Left cardiac atrium (tissue), 4 donors: ENCODE data around the gene TXNDC5. TPM values are rescaled to one million over a fixed set of nuclear protein-coding genes. Genes with fewer than 3 reads are reported as not detected.

Experiments used
- ATAC-seq, 2 donors: fragments of 200-7000 bp; cut with Tn5 transposase; one replicate each; pipeline ENCODE4 v1.9.1; 2020; ENCODE audit warnings: mild to moderate bottlenecking in 2 of 2, moderate library complexity in 2 of 2
- DNase-seq: peaks from one replicate; pipeline ENCODE4 v3.0.0-alpha.2; 2020
- intact Hi-C, 2 donors: fragments of 100-400 bp; cut with DNase I; formaldehyde crosslinking; loops; one replicate each; pipeline versions ENCODE4 v1.14.1 to v1.15.1; 2022 to 2023
- total RNA-seq, 2 donors: library from RNA; stranded (reverse); fragmentation: NEBNext Ultra II Directional; extraction: Animal tissue kit (Norgen Biotek cat#: 25700); gene quantifications; one replicate each; pipeline ENCODE4 v1.2.1, GENCODE V29; 2021
- donor health status: DM: no; HTN: yes; CAD: no.
- donor health status: DM: no; HTN: yes; CAD: no; lungs with severe emphysema.
- donor health status: DM: yes; HTN: yes; CAD: no.
- donor health status: Dilated cardiomyopathy.

The TXNDC5 gene
- total RNA-seq, 2 donors from 2014 or later: 65.3 to 80.7 TPM

GRCh38 chr6:7917729-7918128 is 7.1 kb upstream of the TXNDC5 start:
- no peak for ATAC-seq
- no peak for DNase-seq
- intact Hi-C loops: loop anchor here (5.0 to 10.0 kb wide), 2 partner anchors 140 to 193 kb away; partner anchors contain the start of gene BMP6 (in 1 of the 2)

DNA sequence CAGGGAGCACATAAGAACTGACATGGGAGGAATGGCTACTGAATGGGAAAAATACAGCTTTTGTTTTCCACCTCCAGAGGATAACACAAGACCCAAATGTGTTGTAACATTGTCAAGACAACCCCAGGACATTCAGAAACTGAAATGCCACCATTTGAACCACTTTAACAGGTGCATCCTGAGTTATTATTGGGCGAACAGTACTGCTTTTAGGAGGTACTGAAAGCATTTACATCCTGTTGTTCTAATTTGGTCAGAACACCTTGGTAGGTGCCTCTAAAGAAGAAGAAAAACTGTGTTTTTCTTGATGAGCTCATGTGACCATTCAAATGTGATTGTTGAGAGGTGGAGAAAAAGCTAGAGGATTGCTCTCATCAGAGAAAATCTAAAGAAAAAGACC is 6.4 kb upstream of the TXNDC5 start:
- no peak for ATAC-seq
- no peak for DNase-seq
- intact Hi-C loops: loop anchor here (5.0 to 10.0 kb wide), 2 partner anchors 140 to 192 kb away; partner anchors contain the start of gene BMP6 (in 1 of the 2)

- intact Hi-C loops: loop anchor here (5.0 to 10.0 kb wide), 2 partner anchors 142 to 190 kb away; partner anchors contain the start of gene BMP6 (in 1 of the 2)
- peak; percentile 75 for DNase-seq
- peak; percentile 10 to 32 for ATAC-seq
Measured at GRCh38 chr6:7914991-7915789, 4.6 kb upstream of the TXNDC5 start.

- no peak for DNase-seq
- ATAC-seq: no peak
- intact Hi-C loops: loop anchor here in 1 of 2 donors (10.0 kb wide), 1 partner anchor 190 kb away; the partner anchor contains the start of gene BMP6
Measured at GRCh38 chr6:7914311-7914710, 3.7 kb upstream of the TXNDC5 start.

DNA sequence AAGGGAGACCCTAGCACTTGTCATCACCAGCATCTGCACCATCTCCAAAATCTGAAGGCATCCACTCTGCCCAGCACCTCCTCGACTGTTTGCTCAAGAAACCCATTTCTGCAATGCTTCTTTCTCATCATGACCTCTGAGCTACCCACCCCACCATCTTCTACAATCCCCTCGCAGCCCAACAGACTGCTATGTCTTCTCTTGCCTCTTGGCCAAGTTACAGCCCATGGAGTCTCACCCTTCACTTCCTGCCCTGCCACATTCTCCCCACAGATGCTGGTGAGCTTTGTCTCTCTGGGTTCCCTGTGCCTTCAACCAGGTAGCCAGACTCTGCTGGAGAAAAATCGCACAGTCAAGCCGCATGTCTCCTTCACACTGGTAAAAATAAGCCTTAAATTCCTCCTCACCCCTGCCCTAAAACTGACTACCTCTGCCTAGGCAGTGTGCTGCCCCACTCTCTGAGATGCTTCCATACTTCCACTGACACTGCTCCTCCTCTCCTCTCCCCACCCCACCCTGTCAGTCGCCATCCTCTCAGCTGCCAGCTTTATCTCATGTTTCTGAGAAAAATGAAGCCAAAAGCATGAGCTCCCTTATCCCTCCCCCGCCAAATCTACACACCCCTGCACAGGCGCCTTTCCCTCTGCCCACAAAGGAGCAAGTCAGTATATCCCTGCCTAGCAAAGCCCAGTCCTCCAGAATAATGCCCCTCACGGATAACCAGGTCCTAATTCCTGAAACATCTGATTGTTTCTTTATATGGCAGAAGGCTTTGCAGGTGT is 2.3 kb upstream of the TXNDC5 start:
- DNase-seq: no peak
- intact Hi-C loops: loop anchor here in 1 of 2 donors (10.0 kb wide), 1 partner anchor 188 kb away; the partner anchor contains the start of gene BMP6
- no peak for ATAC-seq

DNA sequence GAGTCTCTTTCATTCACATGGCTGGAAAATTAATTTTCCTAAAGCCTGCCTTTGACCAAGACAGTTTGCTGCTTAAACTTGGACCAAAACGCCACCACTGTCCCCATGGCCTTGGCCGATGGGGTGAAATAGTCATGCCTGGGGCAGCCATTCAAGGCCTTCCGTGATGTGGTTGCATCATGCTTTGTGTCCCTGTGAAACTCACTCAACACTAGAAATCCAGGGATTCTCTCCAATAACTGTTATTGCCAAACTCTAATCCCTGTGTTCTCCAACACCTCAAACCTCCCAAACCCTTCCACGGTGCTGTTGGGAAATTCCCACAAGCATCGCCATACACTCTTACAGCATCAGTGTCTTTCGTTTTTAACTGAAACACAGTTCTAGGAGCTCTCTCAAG is 1.4 kb upstream of the TXNDC5 start:
- intact Hi-C loops: loop anchor here in 1 of 2 donors (10.0 kb wide), 1 partner anchor 187 kb away; the partner anchor contains the start of gene BMP6
- no peak for ATAC-seq
- no peak for DNase-seq

DNA sequence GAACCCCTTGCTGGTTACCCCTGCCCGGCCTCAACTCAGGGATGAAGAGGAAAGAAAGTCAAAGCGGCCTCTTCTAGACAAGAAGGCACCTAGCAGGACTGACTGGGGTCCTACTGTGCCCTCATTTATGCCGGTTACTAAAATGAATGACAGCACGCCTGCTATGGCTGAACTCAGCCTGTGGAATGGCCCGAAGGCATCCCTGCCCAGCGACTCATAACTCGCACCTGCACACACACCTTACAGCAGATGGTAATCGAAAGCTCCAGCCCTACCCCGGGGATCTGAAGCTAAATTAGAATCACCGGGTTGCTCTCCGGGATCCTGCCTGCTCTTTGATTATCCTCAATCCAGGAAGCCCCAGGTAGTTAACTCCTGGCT is 747 bp upstream of the TXNDC5 start:
- DNase-seq: no peak
- intact Hi-C loops: loop anchor here (2.0 to 10.0 kb wide), 2 partner anchors 63 to 187 kb away; partner anchors contain the start of gene BMP6 (in 1 of the 2)
- no peak for ATAC-seq

GRCh38 chr6:7910298-7910653 is 312 bp downstream of the TXNDC5 start:
- ATAC-seq (peak; percentile 2 to 9), DNase-seq (no peak)
- intact Hi-C loops: loop anchor here (2.0 to 10.0 kb wide), 2 partner anchors 65 to 185 kb away; partner anchors contain the start of gene BMP6 (in 1 of the 2)

DNA sequence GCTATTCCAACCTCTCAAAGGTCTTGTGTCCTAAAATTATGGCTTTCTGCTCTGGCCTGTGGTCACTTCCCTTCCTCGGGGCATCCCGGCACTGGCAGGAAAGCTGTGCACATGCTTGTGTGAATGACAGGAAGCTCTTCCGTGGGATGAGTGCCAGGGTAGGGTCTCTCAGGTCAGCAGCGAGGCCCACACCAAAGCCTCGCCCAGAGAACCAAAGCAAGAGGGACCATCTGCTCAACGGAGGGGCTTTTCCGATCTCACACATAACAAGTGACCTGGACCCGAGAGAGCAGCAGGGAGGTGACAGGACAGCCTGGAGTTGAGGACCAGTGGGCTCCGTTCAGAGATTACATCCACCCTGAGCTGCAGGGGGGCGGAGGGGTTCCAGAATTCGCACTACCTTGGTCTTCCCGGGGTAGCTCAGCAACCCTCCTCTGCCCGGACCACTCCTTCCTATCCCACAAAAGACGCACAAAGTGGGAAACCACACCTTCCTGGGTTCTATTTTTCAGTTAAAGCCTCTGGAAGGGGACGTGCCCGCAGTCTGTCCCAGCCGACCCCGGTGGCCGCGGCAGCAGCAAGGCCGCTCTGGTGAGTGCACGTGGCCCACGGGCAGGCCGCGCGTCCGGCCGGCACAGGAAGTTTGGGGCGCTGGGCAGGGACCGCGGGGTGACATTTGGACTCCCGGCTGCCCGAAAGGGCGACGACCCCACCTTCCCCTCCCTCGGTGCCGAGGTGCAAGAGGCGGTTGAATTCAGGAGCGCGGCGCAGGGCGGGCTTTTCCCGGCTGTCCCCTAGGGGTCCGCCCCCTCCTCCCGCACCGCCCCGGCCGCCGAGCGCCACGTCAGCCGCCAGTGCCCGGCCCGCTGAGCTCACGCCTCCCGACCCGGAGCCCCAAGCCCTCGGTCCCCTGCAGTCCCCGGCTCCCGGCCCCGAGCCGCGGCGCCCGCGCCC is 988 bp downstream of the TXNDC5 start:
- DNase-seq (peak; percentile 70), ATAC-seq (peak; percentile 71 to 81)
- intact Hi-C loops: loop anchor here (2.0 to 10.0 kb wide), 3 partner anchors 65 to 185 kb away; partner anchors contain the start of gene BMP6 (in 2 of the 2)

DNA sequence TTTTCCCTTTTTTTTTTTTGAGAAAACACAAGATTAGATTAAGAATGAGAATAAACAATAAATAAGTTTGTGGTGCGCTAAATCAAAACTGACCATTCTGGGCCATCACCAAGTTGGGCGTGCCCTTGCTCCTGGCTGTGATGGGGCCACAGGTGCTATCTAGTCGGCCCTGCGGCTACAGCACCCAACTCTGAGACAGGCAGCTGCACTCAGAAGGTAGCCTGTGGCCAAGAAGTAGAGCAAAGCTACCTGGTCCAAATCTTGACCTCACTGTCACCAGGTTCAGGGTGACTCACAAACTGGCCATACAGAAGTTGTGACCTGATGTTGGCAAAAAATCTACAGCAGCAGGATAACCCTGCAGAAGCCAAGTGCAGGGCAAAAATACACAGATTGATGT is 3.4 kb downstream of the TXNDC5 start:
- no peak for DNase-seq
- no peak for ATAC-seq
- intact Hi-C loops: loop anchor here in 1 of 2 donors (5.0 to 10.0 kb wide), 2 partner anchors 100 to 182 kb away; partner anchors contain the start of gene BMP6

DNA sequence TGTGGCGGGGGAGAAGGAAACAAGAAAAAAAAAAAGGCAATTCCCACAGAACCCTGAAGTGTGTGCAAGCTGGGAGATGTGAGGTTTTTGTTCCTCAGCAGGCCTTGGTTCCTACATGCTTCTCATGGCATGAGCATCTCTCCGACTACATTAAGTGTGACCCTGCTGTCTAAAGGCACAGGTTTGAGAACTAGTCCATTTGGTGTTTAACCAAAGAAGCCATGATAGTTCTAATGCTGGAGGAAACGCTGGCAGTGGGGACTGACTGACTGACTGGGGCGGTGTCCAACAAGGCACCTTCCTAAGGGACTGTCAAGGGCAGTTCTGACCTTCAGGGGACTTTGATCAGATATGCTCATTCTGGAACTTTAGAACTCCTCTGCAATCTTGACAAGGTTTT is 3.8 kb downstream of the TXNDC5 start:
- intact Hi-C loops: loop anchor here in 1 of 2 donors (5.0 to 10.0 kb wide), 2 partner anchors 101 to 182 kb away; partner anchors contain the start of gene BMP6
- DNase-seq (no peak), ATAC-seq (no peak)

GRCh38 chr6:7905416-7905815 is 5.2 kb downstream of the TXNDC5 start:
- no peak for ATAC-seq
- DNase-seq: no peak
- intact Hi-C loops: loop anchor here in 1 of 2 donors (5.0 to 10.0 kb wide), 2 partner anchors 102 to 181 kb away; partner anchors contain the start of gene BMP6

GRCh38 chr6:7904654-7905319 is 5.8 kb downstream of the TXNDC5 start:
- intact Hi-C loops: loop anchor here in 1 of 2 donors (5.0 to 10.0 kb wide), 2 partner anchors 103 to 180 kb away; partner anchors contain the start of gene BMP6
- DNase-seq (no peak), ATAC-seq (no peak)

DNA sequence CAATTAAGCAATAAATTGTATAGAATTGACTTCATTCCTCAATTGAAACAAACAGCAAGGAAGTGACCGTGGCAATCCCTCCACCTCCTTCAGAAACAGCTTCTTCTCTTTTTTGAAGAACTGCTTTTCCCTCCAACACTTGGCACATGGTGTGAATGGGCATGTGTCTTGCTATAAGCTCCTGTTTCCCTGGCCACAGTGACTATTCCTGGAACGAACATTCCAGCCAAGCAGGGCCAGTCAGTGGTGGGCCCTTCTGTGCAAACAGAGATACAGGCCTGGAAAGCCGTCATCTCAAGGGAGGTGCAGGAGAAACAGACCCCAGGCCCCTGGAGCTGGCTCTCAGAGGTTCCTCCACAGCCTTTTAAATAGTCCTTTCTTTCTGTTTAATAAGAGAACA is 6.9 kb downstream of the TXNDC5 start:
- intact Hi-C loops: loop anchor here in 1 of 2 donors (10.0 kb wide), 1 partner anchor 179 kb away; the partner anchor contains the start of gene BMP6
- ATAC-seq (no peak), DNase-seq (no peak)

- DNase-seq (no peak), ATAC-seq (no peak)
- intact Hi-C loops: loop anchor here in 1 of 2 donors (10.0 kb wide), 1 partner anchor 178 kb away; the partner anchor contains the start of gene BMP6
Measured at GRCh38 chr6:7902867-7903266, 7.7 kb downstream of the TXNDC5 start.

DNA sequence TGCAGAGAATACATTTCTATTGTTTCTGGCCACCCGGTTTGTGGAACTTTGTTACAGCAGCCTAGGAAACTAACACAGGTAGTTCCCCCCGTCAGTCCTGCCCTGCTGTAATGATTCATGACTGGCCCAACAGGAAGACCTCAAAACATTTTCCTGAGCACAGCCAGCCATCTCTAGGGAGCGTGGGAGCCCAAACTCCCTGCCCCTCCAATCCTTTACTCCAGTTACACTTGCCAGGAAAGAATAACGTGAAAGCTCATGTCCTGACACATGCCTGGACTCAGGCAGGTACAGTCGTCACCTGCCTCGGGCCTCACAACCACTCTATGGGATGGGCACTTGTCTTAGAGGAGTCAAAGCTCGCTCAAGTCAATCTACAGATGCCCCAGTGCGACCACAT is 8.4 kb downstream of the TXNDC5 start:
- ATAC-seq (no peak), DNase-seq (no peak)
- intact Hi-C loops: loop anchor here in 1 of 2 donors (10.0 kb wide), 1 partner anchor 177 kb away; the partner anchor contains the start of gene BMP6

DNA sequence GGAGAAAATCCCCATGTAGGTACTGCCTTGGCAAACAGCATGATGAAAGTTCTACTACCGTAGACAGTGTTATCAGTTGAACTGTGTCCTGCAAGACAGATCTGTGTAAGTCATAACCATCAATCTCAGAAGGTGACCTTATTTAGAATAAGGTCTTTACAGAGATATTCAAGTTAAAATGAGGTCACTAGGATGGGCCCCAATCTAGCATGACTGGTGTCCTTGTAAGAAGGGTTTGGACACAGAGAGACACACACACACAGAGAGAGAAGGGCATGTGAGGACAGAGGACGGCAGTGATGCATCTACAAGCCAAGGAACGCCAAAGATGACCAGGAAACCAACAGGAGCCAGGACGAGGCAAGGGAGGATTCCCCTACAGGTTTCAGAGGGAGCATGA is 8.8 kb downstream of the TXNDC5 start:
- intact Hi-C loops: loop anchor here in 1 of 2 donors (10.0 kb wide), 1 partner anchor 177 kb away; the partner anchor contains the start of gene BMP6
- DNase-seq (no peak), ATAC-seq (no peak)
